ENCODE measurements around the gene PTPN12.
"Not testable (repeated sequence)": the region's sequence is repeated elsewhere in the genome, so short reads cannot be mapped to it uniquely, and the experiment has no call there.

DNA sequence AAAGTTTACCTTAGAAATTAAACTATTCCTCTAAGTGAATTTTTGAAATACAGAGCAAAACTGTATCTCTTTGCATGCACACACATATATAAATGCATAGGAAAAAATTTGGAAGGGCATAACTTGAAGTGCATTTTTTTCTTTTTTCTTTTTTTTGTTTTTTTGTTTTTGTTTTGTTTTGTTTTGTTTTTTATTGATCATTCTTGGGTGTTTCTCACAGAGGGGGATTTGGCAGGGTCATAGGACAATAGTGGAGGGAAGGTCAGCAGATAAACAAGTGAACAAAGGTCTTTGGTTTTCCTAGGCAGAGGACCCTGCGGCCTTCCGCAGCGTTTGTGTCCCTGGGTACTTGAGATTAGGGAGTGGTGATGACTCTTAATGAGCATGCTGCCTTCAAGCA is 4.4 kb upstream of the PTPN12 start:
- TF ChIP-seq POLR2A (IDR thresholded peaks at IDR 0.05; ENCODE audit: low read depth, low read length); POLR2AphosphoS5 (IDR thresholded peaks at IDR 0.05; ENCODE audit: low read depth, low read length); TAF1 (IDR thresholded peaks at IDR 0.05; ENCODE audit: borderline replicate concordance, low read depth, low read length): not testable (repeated sequence)
